Naive thymus-derived CD8-positive, alpha-beta T cell (primary cell): Measurements from ENCODE around the gene SYDE2. TPM values are rescaled to one million over a fixed set of nuclear protein-coding genes. Genes with fewer than 3 reads are reported as not detected.
A peak's percentile ranks its signal among the peaks of the same experiment; 100 is the strongest.
"Not testable (repeated sequence)": the region's sequence is repeated elsewhere in the genome, so short reads cannot be mapped to it uniquely, and the experiment has no call there.

Experiments
- ATAC-seq, 2 donors: fragments of 150-1000 bp; cut with Tn5 transposase in 1 of 2; sonication (Bioruptor Pico), chemical (Tn5 transposase) in 1 of 2; 1 replicate in 1 of 2; 2 replicates in 1 of 2; pipeline ENCODE4 v1.10.0; 2021; ENCODE audit warnings: mild to moderate bottlenecking in 2 of 2, moderate library complexity in 2 of 2
- POLR2A ChIA-PET: fragments of 350-600 bp; sonication (Branson Sonifier 250); formaldehyde crosslinking; loops from one replicate; lab custom pipeline; 2021; ENCODE audit warnings: antibody characterized with exemption; lab: Charles Lee
- DNase-seq, 10 donors: peaks; one replicate each; pipeline versions ENCODE4 v3.0.0 to v3.0.0-alpha.2; 2020 to 2022
- H3K27ac Mint-ChIP-seq, 10 donors: one replicate each; pipeline ENCODE4 v1.8.0; 2020 to 2022; ENCODE audit warnings: mild to moderate bottlenecking in 10 of 10, mixed read lengths in 10 of 10, moderate library complexity in 4 of 10, inconsistent platforms in 1 of 10
- H3K27me3 Mint-ChIP-seq, 5 donors: one replicate each; pipeline ENCODE4 v1.8.0; 2021 to 2022; ENCODE audit warnings: mixed read lengths in 5 of 5
- H3K36me3 Mint-ChIP-seq, 3 donors: one replicate each; pipeline ENCODE4 v1.8.0; 2020 to 2022; ENCODE audit warnings: mixed read lengths in 3 of 3, mild to moderate bottlenecking in 2 of 3, inconsistent platforms in 1 of 3
- H3K4me1 Mint-ChIP-seq, 4 donors: one replicate each; pipeline ENCODE4 v1.8.0; 2021 to 2022; ENCODE audit warnings: mixed read lengths in 4 of 4
- H3K4me3 Mint-ChIP-seq, 10 donors: one replicate each; pipeline ENCODE4 v1.8.0; 2020 to 2022; ENCODE audit warnings: mild to moderate bottlenecking in 10 of 10, mixed read lengths in 10 of 10, moderate library complexity in 6 of 10, inconsistent platforms in 1 of 10
- H3K9me3 Mint-ChIP-seq, 9 donors: one replicate each; pipeline ENCODE4 v1.8.0; 2020 to 2022; ENCODE audit warnings: mixed read lengths in 9 of 9, mild to moderate bottlenecking in 3 of 9, inconsistent platforms in 1 of 9, moderate library complexity in 1 of 9
- polyA plus RNA-seq, 3 donors: library from polyadenylated mRNA; unstranded; fragments of 300-500 nt; fragmentation: Illumina TruSeq; gene quantifications; one replicate each; pipeline ENCODE4 v1.2.3, GENCODE V29; 2021
- total RNA-seq, 8 experiments: library from RNA in 2 of 8; stranded (reverse) in 2 of 8; gene quantifications; one replicate each; pipeline ENCODE4 v1.2.3 and lab custom pipeline; 2021 to 2026

Gene SYDE2
- total and polyA plus RNA-seq, 5 experiments from 2014 or later = 2.7 to 10.0 (median 5.8) TPM

GRCh38 chr1:85208488-85208887 lies 7.7 kb upstream of the SYDE2 start:
- Mint-ChIP-seq H3K9me3 (no peaks in the 10 kb centered on the region), H3K36me3 (no peaks in the 10 kb centered on the region), H3K4me1 (peaks cover 0 to 4% (median 0%) of the 10 kb centered on the region in 4 donors), H3K4me3 (no peak overlapping the region), H3K27ac (no peak overlapping the region), H3K27me3 (peaks cover 3 to 34% (median 18%) of the 10 kb centered on the region in 5 donors)
- DNase-seq = no peak
- POLR2A ChIA-PET = no interaction called here
- no peak for ATAC-seq

GRCh38 chr1:85203573-85204171 lies 2.9 kb upstream of the SYDE2 start:
- H3K4me1 Mint-ChIP-seq = peaks cover 6 to 28% (median 23%) of the 10 kb centered on the region in 4 donors
- DNase-seq (no peak), ATAC-seq (no peak)
- H3K27ac Mint-ChIP-seq = peak overlapping the region in 5 of 10 donors; percentile 22 to 98 (median 60)
- H3K27me3 Mint-ChIP-seq = peaks cover 0 to 33% (median 9%) of the 10 kb centered on the region in 5 donors
- H3K4me3 Mint-ChIP-seq = no peak overlapping the region
- H3K9me3 Mint-ChIP-seq = no peaks in the 10 kb centered on the region
- POLR2A ChIA-PET = interaction anchor here (0.7 to 0.8 kb wide), 2 partner anchors 35 to 55 kb away, joined by 3 to 4 read pairs; no protein-coding TSS in a partner anchor
- H3K36me3 Mint-ChIP-seq = no peaks in the 10 kb centered on the region

- peak overlapping the region in 8 of 10 donors; percentile 24 to 100 (median 98) for H3K27ac Mint-ChIP-seq
- peaks cover 5 to 34% (median 29%) of the 10 kb centered on the region in 4 donors for H3K4me1 Mint-ChIP-seq
- no peaks in the 10 kb centered on the region for H3K9me3 Mint-ChIP-seq
- peak overlapping the region in 5 of 10 donors; percentile 12 to 97 (median 28) for H3K4me3 Mint-ChIP-seq
- ATAC-seq (no peak), DNase-seq (no peak)
- POLR2A ChIA-PET = interaction anchor here (0.7 to 0.8 kb wide), 2 partner anchors 34 to 56 kb away, joined by 3 to 4 read pairs; no protein-coding TSS in a partner anchor
- peaks cover 0 to under 1% (median 0%) of the 10 kb centered on the region in 3 donors for H3K36me3 Mint-ChIP-seq
- peaks cover 0 to 28% (median under 1%) of the 10 kb centered on the region in 5 donors for H3K27me3 Mint-ChIP-seq
Measured at GRCh38 chr1:85202864-85203255, 2.0 kb upstream of the SYDE2 start.

GRCh38 chr1:85202092-85202863 lies 1.5 kb upstream of the SYDE2 start:
- H3K27ac Mint-ChIP-seq = peak overlapping the region; percentile 98 to 100 (median 99)
- ATAC-seq = no peak
- peaks cover 0 to 23% (median 0%) of the 10 kb centered on the region in 5 donors for H3K27me3 Mint-ChIP-seq
- peak overlapping the region; percentile 93 to 100 (median 98) for H3K4me3 Mint-ChIP-seq
- H3K36me3 Mint-ChIP-seq = peaks cover 0 to 2% (median 0%) of the 10 kb centered on the region in 3 donors
- no peaks in the 10 kb centered on the region for H3K9me3 Mint-ChIP-seq
- peaks cover 7 to 36% (median 33%) of the 10 kb centered on the region in 4 donors for H3K4me1 Mint-ChIP-seq
- POLR2A ChIA-PET = interaction anchor here (0.7 to 3.4 kb wide), 9 partner anchors 21 to 258 kb away, joined by 3 to 31 read pairs (median 3); partner anchors contain the start of genes BCL10 and C1orf52
- DNase-seq = no peak

- peaks cover 0 to 17% (median 0%) of the 10 kb centered on the region in 5 donors for H3K27me3 Mint-ChIP-seq
- ATAC-seq (peak; percentile 75 to 78), DNase-seq (peak; percentile 55 to 90 (median 81))
- no peaks in the 10 kb centered on the region for H3K9me3 Mint-ChIP-seq
- H3K4me1 Mint-ChIP-seq = peaks cover 7 to 40% (median 35%) of the 10 kb centered on the region in 4 donors
- POLR2A ChIA-PET = interaction anchor here (0.6 to 3.4 kb wide), 14 partner anchors 19 to 771 kb away, joined by 3 to 31 read pairs (median 4); partner anchors contain the start of genes BCL10 and C1orf52
- peak overlapping the region; percentile 98 to 100 (median 99) for H3K27ac Mint-ChIP-seq
- peaks cover 0 to 2% (median 0%) of the 10 kb centered on the region in 3 donors for H3K36me3 Mint-ChIP-seq
- H3K4me3 Mint-ChIP-seq = peak overlapping the region; percentile 93 to 100 (median 98)
Measured at GRCh38 chr1:85201340-85202091, 700 bp upstream of the SYDE2 start.

- H3K27me3 Mint-ChIP-seq = peaks cover 0 to 15% (median 0%) of the 10 kb centered on the region in 5 donors
- peak overlapping the region; percentile 87 to 97 (median 92) for H3K4me3 Mint-ChIP-seq
- POLR2A ChIA-PET = interaction anchor here (0.6 to 3.4 kb wide), 19 partner anchors 8 to 1056 kb away, joined by 3 to 31 read pairs (median 4); partner anchors contain the start of genes BCL10, C1orf52 and PRKACB
- no peaks in the 10 kb centered on the region for H3K9me3 Mint-ChIP-seq
- ATAC-seq (no peak), DNase-seq (peak in 3 of 10 donors; percentile 6 to 47 (median 44))
- peaks cover 0 to 2% (median 0%) of the 10 kb centered on the region in 3 donors for H3K36me3 Mint-ChIP-seq
- H3K4me1 Mint-ChIP-seq = peaks cover 8 to 50% (median 46%) of the 10 kb centered on the region in 4 donors
- peak overlapping the region; percentile 25 to 92 (median 86) for H3K27ac Mint-ChIP-seq
Measured at GRCh38 chr1:85199667-85200462, 951 bp downstream of the SYDE2 start.

GRCh38 chr1:85198864-85199263 lies 2.0 kb downstream of the SYDE2 start:
- peaks cover 8 to 50% (median 46%) of the 10 kb centered on the region in 4 donors for H3K4me1 Mint-ChIP-seq
- H3K9me3 Mint-ChIP-seq = no peaks in the 10 kb centered on the region
- peak overlapping the region; percentile 19 to 97 (median 64) for H3K4me3 Mint-ChIP-seq
- POLR2A ChIA-PET = no interaction called here
- DNase-seq = no peak
- H3K27ac Mint-ChIP-seq = peak overlapping the region in 1 of 10 donors; percentile 3
- H3K36me3 Mint-ChIP-seq = peaks cover 0 to 2% (median 0%) of the 10 kb centered on the region in 3 donors
- no peak for ATAC-seq
- peaks cover 0 to 10% (median 0%) of the 10 kb centered on the region in 5 donors for H3K27me3 Mint-ChIP-seq

GRCh38 chr1:85196358-85196757 lies 4.5 kb downstream of the SYDE2 start:
- Mint-ChIP-seq H3K4me3 (peak overlapping the region in 3 of 10 donors; percentile 20 to 31 (median 22)), H3K36me3 (peaks cover 0 to 2% (median 0%) of the 10 kb centered on the region in 3 donors), H3K27me3 (peaks cover 0 to 8% (median 0%) of the 10 kb centered on the region in 5 donors), H3K9me3 (no peaks in the 10 kb centered on the region), H3K4me1 (peaks cover 6 to 48% (median 37%) of the 10 kb centered on the region in 4 donors), H3K27ac (peak overlapping the region in 1 of 10 donors; percentile 24)
- no peak for ATAC-seq
- DNase-seq = no peak
- POLR2A ChIA-PET = no interaction called here

- DNase-seq (no peak), ATAC-seq (no peak)
- Mint-ChIP-seq H3K4me1 (peaks cover 8 to 48% (median 37%) of the 10 kb centered on the region in 4 donors), H3K9me3 (no peaks in the 10 kb centered on the region), H3K36me3 (peaks cover 0 to 2% (median 0%) of the 10 kb centered on the region in 3 donors), H3K27me3 (peaks cover 0 to 8% (median 0%) of the 10 kb centered on the region in 5 donors), H3K27ac (peak overlapping the region in 1 of 10 donors; percentile 66), H3K4me3 (peak overlapping the region in 2 of 10 donors; percentile 10 to 31)
- POLR2A ChIA-PET = no interaction called here
Measured at GRCh38 chr1:85195703-85196102, 5.1 kb downstream of the SYDE2 start.

GRCh38 chr1:85192129-85192528 lies 8.7 kb downstream of the SYDE2 start:
- not testable (repeated sequence) for H3K27ac Mint-ChIP-seq, DNase-seq, H3K9me3 Mint-ChIP-seq, ATAC-seq, H3K27me3 Mint-ChIP-seq, H3K4me3 Mint-ChIP-seq
- Mint-ChIP-seq H3K4me1 (peaks cover 3 to 29% (median 18%) of the 10 kb centered on the region in 4 donors), H3K36me3 (peaks cover 0 to 24% (median 21%) of the 10 kb centered on the region in 3 donors)
- POLR2A ChIA-PET = interaction anchor here (0.8 kb wide), 1 partner anchor 8 kb away, joined by 4 read pairs; the partner anchor contains the start of gene SYDE2

GRCh38 chr1:85189120-85189519 lies 11.7 kb downstream of the SYDE2 start:
- no peaks in the 10 kb centered on the region for H3K9me3 Mint-ChIP-seq
- H3K36me3 Mint-ChIP-seq = peaks cover 0 to 24% (median 21%) of the 10 kb centered on the region in 3 donors
- ATAC-seq (no peak), DNase-seq (no peak)
- H3K4me1 Mint-ChIP-seq = peaks cover 2 to 15% (median 8%) of the 10 kb centered on the region in 4 donors
- no peak overlapping the region for H3K27ac Mint-ChIP-seq
- POLR2A ChIA-PET = interaction anchor here (1.5 kb wide), 1 partner anchor 11 kb away, joined by 4 read pairs; the partner anchor contains the start of gene SYDE2
- H3K27me3 Mint-ChIP-seq = no peaks in the 10 kb centered on the region
- no peak overlapping the region for H3K4me3 Mint-ChIP-seq
